ENCODE results near the gene PLAU.

DNA sequence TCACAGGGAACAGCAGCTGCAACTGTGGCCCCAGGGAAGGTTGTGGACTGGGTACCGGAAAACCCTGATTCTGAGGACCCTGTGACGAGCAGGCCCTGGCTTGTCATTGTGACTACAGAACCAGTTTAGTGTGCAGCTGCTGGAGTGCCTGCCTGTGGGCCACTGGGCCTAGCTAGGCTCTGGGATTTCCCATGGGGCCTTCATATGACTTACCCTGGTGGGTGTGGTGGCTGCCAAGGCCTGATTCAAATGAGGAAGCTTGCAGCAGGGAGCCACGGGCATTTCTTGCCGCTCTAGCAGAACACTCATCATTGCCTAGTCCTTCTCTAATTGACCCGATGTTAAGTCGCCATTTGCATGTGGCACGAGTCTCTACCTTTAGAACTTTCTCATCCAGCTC, 21.9 kb upstream of the PLAU start:
- TF ChIP-seq CTCF (IDR thresholded peaks at IDR 0.05) = no peak
- no peak for TF ChIP-seq NR2C2 (CRISPR knock-in tag; IDR thresholded peaks at IDR 0.05)
- TF ChIP-seq ATF1 (CRISPR knock-in tag; IDR thresholded peaks at IDR 0.05) = no peak
- TF ChIP-seq FOXJ3 (CRISPR knock-in tag; IDR thresholded peaks at IDR 0.05; ENCODE audit: borderline replicate concordance) = no peak
- no peak for TF ChIP-seq USF2 (CRISPR knock-in tag; IDR thresholded peaks at IDR 0.05)
- TF ChIP-seq, protein P1, sequence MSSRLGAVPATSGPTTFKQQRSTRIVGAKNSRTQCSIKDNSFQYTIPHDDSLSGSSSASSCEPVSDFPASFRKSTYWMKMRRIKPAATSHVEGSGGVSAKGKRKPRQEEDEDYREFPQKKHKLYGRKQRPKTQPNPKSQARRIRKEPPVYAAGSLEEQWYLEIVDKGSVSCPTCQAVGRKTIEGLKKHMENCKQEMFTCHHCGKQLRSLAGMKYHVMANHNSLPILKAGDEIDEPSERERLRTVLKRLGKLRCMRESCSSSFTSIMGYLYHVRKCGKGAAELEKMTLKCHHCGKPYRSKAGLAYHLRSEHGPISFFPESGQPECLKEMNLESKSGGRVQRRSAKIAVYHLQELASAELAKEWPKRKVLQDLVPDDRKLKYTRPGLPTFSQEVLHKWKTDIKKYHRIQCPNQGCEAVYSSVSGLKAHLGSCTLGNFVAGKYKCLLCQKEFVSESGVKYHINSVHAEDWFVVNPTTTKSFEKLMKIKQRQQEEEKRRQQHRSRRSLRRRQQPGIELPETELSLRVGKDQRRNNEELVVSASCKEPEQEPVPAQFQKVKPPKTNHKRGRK (CRISPR knock-in tag; IDR thresholded peaks at IDR 0.05; ENCODE audit: borderline replicate concordance) = no peak
- TF ChIP-seq SMAD4 (CRISPR knock-in tag; IDR thresholded peaks at IDR 0.05) = no peak
- TF ChIP-seq CREM (CRISPR knock-in tag; IDR thresholded peaks at IDR 0.05) = no peak
- TF ChIP-seq NFYB (CRISPR knock-in tag; conservative IDR thresholded peaks at IDR 0.05; ENCODE audit: low read depth) = no peak
- TF ChIP-seq, protein P2, sequence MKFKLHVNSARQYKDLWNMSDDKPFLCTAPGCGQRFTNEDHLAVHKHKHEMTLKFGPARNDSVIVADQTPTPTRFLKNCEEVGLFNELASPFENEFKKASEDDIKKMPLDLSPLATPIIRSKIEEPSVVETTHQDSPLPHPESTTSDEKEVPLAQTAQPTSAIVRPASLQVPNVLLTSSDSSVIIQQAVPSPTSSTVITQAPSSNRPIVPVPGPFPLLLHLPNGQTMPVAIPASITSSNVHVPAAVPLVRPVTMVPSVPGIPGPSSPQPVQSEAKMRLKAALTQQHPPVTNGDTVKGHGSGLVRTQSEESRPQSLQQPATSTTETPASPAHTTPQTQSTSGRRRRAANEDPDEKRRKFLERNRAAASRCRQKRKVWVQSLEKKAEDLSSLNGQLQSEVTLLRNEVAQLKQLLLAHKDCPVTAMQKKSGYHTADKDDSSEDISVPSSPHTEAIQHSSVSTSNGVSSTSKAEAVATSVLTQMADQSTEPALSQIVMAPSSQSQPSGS (CRISPR knock-in tag; IDR thresholded peaks at IDR 0.05; ENCODE audit: borderline replicate concordance, low read depth) = no peak
- TF ChIP-seq TEAD1 (CRISPR knock-in tag; IDR thresholded peaks at IDR 0.05) = no peak

All from WTC11 (cell line).